Colon (tissue), 2 donors: ENCODE results near the gene TMIGD2.
"Not testable (repeated sequence)": the region's sequence is repeated elsewhere in the genome, so short reads cannot be mapped to it uniquely, and the experiment has no call there.

Experiments used
- FAIRE-seq: peaks from 2 replicates; lab custom pipeline; 2012; peaks lifted over from hg19 to GRCh38; lab: Jason Lieb, UNC
- donor health status: control.
- donor health status: control.

The TMIGD2 gene

DNA sequence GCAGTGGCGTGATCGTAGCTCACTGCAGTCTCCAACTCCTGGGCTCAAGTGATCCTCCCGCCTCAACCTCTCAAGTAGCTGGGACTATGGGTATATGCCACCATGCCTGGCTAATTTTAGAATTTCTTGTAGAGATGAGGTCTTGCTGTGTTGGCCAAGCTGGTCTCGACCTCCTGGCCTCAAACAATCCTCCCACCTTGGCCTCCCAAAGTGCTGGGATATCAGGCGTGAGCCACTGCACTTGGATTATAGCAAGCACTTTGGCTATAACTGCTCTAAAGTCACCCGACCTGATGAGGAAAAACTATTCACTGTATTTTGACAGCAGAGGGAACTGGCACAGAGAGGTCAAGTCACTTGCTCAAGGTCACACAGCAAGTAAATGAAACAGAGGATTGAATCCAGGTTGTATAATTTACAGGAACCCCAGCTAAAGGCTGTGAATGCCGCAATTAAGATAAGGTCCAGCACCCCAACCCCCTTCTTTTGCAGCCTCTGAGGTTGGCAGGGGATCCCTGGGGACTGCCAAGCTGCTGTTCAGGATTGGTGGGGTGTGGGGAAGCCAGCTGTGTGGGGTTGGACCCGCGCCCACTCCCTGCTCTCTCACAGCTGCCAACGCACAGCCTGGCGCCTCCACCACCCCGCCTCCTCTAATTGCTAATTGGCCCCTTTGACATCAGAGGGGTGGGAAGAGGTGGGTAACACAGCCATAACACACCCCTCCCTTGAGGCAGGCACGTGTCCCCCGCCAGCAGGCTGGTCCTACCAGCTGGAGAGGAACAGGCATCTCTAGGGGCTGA lies 6.0 kb downstream of the TMIGD2 start:
- FAIRE-seq = no peak

DNA sequence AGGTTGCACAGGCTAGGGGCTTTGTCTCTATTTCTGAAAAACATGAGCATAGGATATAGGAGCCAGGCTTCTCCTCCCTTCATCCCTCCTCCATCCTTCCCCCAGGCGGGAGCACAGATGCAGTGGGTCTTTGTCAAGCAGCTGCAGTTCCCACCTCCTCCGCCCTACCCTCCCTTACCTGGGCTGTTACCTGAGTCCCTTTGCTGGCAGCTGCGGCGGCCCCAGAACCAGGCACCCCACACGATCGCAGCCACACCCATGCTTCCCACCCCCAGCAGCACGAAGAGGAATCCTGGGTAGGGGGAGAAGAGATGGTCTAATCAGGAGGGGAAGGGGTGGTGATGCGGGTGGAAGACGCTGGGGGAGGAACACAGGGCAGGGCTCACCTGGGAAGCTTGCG lies 7.8 kb downstream of the TMIGD2 start:
- FAIRE-seq = no peak

DNA sequence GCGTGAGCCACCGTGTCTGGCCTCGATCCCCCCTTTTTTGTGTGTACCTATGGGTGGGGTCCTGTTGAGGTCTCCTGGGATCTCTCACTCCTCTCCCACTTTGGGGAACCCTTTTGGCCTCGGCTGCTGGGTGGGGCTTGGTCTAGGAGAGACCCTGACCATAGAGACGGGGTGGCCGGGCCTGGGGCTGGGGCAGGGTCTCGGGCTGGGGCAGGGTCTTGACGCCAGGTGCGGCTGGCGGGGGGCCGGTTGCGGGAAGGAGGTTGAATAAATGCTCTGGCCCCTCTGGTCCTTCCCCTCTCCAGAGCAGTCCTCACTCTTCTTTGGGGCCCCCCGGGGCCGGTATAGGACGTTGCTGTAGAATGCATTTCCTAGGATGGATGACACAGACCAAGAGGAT lies 9.7 kb downstream of the TMIGD2 start:
- FAIRE-seq = no peak

DNA sequence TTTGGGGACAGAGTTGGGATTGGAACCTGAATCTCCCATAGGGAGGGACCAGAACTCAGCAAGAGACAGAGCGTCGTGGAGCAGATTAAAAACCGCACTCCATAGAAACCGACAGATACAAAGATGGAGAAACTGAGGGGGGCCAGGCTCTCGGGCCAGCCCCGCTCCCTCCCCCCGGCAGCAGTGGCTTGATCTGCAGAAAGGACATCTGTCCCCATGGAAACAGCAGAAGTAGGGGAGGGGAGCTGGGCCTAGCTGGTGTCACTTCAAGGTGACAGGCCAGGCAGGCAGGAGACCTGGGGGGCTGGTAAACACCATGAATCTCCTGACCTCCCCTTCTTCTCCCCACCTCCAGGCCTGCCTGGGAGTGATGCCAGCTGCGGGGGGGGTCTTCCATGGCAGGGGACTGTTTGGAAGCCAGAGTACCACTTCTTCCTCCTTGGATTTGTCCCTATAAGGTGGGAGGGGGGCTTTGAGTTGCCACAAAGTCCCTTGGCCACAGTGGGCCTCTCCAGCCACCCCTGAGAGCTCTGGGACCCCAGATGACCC lies 10.9 kb downstream of the TMIGD2 start:
- no peak for FAIRE-seq

DNA sequence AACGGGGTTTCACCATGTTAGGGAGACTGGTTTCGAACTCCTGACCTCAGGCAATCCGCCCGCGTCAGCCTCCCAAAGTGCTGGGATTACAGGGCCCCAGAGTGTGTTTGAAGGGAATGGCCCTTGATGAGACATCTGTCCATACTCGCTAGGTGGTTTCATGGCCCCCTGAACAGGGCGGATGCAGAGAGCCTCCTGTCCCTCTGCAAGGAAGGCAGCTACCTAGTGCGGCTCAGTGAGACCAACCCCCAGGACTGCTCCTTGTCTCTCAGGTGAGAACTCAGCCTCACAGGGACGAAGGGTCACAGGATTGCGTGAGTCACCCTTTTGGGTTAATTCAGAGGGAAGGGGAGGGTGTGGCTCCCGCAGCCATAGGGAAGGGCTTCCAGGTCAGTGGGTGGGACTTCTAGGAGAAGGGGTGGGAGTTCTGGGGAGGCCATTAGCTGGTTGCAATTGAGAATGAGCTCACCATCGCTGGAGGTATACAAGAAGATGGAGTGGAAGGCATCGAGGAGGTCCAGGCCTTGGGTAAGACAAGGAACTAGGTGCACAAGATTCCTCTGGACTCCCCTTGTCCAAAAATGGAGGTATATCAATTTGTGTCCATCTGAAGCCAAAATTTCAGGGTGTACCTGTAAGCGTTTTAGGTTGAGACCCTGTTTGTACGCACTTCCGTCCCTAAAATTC lies 14.0 kb downstream of the TMIGD2 start:
- no peak for FAIRE-seq

DNA sequence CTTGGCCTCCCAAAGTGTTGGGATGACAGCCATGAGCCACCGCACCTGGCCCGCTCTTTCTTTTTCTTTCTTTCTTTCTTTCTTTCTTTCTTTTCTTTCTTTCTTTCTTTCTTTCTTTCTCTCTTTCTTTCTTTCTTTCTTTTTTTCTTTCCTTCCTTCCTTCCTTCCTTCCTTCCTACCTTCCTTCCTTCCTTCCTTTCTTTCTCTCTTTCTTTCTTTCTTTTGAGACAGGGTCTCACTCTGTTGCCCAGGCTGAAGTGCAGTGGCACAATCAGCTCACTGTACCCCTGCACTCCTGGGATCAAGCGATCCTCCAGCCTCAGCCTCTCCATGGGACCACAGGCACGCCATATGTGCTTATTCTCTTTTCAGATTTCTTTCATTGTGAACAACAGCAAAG lies 16.0 kb downstream of the TMIGD2 start:
- not testable (repeated sequence) for FAIRE-seq

DNA sequence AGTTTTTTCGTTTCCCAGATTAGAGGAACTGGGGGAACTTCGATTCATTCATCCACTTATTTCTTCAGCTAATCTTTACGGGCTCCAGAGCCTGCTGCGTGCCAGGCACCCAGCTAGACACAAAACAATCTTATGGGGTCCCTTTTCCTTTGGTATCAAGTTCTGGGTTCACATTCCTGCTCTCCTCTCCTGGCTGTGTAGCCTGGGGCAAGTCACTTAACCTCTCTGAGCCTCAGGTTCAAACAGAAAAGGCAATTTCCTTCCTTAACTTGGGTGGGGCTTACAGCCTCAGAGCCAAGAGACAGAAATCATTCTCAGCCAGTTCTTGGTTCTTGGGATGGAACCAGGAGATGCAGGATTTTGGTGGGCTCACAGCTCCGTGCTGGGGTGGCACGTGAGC lies 17.2 kb downstream of the TMIGD2 start:
- no peak for FAIRE-seq

DNA sequence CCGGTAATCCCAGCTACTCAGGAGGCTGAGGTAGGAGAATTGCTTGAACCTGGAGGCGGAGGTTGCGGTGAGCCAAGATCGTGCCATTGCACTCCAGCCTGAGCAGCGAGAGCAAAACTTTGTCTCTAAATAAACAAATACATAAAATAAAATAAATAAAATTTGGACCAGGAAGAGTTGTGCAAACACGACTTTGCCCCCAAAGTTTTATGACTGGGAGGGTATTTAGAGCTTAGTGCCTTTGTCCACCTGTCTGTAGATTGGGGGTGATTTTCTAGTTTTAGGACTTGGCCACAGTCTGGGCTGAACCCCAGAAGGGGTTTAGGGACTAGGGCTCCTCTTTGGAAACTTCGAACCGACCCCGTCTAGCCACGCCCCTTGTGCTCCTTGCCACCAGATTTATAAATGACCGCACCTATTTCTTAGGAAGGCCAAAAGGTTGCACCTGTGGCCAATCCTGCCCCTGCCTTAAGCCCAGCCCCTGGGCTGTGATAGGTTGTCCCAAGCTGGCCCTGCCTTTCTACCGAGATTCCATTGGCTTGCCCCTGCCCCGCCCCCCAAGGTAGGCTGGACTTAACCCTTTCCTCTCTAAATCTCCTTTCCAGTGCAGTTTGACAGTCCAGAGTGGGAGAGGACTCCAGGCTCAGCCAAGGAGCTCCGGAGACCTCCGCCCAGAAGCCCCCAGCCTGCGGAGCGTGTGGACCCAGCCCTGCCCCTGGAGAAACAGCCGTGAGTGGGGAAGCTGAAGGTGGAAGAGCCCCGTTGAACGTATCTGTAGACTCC lies 17.8 kb downstream of the TMIGD2 start:
- FAIRE-seq = no peak

DNA sequence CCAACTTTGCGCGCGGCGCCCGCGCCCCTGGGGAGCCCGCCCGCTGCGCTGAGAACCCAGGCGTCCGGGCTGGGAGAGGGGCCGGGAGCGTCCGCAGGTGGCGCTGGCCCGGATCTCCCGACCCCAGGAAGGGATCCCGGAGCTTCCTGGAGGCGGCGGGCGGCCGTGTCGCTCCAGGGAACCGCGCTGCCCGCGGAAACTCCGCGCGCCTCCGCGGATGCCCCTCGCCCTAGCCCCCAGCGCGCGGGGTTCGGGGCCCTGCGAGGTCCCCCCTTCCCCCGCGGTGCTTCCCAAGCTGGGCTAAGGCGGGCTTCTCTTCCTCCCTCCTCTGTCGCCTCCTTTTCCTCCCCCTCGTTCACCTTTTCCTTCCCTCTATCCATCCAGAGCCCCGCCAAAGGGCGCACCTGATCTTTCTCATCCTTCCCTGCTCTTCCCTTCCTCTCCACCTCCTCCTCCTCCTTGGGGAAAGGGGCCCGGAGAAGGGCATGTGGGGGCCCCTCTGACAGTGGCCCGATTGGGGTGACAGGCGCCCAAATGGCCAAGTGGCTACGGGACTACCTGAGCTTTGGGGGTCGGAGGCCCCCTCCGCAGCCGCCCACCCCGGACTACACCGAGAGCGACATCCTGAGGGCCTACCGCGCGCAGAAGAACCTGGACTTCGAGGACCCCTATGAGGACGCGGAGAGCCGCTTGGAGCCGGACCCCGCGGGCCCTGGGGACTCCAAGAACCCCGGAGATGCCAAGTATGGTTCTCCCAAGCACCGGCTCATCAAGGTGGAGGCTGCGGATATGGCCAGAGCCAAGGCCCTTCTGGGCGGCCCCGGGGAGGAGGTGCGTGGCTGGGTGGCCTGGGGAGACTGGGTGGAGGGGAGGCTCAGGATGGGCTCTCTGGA lies 22.4 kb downstream of the TMIGD2 start:
- no peak for FAIRE-seq

DNA sequence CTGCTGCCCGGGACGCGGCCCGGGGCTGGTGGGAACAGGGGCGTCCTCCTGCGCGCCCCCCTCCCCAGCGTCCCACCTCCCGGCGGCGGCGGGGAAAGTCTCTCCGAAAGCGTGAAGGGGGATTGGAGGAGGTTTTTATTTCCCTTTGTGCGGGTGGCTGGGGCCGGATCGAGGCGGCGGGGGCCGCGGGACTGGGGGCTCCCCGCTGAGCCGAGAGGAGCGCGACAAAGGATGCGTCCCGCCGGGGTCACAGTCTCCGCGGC lies 23.0 kb downstream of the TMIGD2 start:
- FAIRE-seq = no peak

DNA sequence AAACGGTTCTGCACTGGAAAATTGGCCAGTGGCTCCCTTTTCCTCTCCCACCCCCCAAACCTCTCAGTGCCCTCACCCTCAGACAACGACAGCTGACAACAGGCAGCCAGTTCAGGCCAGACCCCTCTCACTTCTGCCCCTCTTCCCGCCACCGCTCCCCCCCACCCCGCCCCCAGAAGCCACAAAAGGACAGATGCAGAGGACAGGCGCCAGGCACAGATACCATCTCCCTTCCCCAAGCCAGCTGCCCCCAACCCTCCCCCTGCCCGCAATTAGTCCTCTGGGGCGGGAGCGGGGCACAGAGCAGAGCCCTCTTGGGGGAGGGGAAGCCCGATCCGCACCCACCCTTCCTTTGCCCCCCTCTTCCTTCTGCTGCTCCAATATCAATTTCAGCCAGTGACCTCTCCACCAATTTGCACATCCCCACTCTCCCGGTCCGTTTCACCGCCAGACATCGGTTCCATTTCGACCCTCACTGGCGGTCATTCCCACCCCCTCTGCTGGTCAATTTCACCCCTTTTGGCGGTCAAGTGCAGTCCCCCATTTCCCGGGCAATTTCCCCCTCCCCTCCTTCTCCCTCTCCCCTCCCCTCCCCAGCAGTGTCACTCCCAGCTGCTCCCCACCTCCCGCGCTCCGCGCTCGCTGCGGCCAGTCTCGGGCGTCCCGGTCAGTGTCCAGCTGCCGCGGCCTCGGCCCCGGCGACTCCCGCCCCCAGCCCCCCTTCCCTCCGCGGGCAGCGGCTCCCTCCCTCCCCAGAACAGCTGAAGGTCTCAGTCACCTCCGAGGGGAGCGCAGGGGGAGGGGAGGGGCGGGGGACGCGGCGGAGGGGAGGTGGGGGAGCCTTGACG lies 23.5 kb downstream of the TMIGD2 start, which contains the start of gene SHD:
Gene SHD, plus strand, starts transcription at position 848 of the 848 bp plus-strand sequence. CDS start 798 bp downstream, outside the sequence.
- FAIRE-seq = no peak

DNA sequence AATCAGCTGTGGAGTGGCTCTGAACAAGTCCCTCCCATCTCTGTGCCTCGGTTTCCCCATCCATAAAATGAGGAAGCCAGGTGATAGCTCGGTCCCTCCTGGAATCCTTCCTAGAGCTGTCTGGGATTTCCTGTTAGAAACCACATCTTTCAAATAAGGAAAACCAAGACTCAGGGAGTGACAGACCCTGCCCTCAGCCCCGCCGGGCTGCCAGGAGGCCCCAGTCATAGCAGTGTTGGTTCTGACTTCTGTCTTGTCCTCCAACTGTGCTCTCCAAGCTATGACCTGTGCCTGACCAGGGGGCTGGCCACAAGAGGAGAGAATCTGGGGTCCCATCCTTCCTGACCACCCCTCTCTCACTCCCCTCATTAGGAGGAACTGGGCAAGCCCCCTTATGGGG lies 24.2 kb downstream of the TMIGD2 start:
- FAIRE-seq = no peak

DNA sequence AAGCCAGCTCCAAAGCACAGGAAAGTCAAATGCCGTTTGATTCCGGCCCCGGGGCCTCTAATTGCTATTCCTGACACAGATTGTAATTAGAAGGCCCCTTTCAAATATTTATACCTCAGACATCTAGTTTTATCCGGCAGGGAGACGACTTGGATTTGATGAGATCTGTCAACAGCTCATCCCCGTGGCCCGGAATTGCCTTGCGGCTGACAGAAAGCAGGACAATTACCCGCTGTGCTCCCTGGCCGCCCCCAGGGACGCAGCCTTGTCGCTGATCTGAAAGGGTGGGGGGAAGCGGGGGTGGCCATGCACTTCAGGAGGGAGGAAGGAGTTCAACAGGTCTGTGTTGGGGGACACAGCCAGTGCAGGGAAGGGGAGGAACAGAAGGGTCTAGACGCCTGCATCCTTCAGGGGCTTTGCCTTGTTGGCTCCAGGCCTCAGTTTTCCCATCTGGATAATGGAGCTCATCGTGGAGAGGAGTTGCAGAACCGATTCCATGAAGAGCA lies 24.9 kb downstream of the TMIGD2 start:
- no peak for FAIRE-seq

DNA sequence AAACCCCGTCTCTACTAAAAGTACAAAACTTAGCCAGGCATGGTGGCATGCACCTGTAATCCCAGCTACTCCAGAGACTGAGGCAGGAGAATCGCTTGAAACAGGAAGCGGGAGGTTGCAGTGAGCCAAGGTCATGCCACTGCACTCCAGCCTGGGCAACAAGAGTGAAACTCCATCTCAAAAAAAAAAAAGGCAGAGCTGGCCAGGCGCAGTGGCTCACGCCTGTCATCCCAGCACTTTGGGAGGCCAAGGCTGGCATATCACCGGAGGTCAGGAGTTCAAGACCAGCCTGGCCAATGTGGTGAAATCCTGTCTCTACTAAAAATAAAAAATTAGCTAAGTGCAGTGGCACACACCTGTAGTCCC lies 27.9 kb downstream of the TMIGD2 start:
- FAIRE-seq = not testable (repeated sequence)

DNA sequence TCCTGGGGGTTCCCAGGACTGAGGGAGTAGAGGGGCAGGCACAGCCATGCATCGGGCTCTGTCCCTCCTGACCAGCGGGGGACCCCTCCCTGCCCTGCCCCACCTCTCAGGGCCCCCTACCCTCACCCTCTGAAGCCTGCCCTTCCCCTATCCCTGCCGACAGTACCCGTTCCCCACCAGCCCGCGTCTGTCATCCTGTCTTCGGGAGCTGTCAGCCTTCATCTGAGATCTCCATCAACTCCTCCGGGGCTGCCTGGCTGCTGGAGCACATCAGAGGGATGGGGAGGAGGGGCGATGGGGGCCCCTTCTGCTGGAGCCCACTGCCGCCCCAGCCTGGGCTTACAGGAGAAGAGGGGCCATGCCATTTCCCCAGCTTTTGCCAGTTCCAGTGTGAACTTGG lies 29.3 kb downstream of the TMIGD2 start:
- FAIRE-seq = no peak

DNA sequence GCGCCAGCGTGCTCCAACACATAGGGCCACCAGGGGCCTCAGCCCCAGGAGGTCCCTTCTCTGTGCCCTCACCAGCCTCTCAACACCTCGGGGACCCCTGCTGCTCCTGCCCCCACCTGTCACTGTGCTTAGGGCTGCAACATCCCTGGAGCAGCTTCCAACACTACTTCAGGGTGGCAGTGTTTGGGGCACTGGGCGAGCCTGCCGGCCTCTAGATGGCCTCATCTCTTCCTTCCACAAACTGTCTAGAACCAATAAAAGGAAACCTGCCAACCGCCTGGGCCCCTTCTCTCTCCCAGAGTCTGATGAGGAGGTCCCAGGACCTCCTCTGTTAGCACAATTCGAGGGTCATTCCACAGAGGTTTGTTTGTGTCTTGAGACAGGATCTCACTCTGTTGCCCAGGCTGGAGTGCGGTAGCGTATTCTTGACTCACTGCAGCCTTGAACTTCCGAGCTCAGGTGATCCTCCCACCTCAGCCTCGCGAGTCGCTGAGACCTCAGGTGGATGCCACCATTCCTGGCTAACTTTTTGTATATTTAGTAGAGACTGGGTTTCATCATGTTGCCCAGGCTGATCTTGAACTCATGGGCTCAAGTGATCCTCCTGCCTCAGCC lies 33.3 kb downstream of the TMIGD2 start:
- FAIRE-seq = no peak

DNA sequence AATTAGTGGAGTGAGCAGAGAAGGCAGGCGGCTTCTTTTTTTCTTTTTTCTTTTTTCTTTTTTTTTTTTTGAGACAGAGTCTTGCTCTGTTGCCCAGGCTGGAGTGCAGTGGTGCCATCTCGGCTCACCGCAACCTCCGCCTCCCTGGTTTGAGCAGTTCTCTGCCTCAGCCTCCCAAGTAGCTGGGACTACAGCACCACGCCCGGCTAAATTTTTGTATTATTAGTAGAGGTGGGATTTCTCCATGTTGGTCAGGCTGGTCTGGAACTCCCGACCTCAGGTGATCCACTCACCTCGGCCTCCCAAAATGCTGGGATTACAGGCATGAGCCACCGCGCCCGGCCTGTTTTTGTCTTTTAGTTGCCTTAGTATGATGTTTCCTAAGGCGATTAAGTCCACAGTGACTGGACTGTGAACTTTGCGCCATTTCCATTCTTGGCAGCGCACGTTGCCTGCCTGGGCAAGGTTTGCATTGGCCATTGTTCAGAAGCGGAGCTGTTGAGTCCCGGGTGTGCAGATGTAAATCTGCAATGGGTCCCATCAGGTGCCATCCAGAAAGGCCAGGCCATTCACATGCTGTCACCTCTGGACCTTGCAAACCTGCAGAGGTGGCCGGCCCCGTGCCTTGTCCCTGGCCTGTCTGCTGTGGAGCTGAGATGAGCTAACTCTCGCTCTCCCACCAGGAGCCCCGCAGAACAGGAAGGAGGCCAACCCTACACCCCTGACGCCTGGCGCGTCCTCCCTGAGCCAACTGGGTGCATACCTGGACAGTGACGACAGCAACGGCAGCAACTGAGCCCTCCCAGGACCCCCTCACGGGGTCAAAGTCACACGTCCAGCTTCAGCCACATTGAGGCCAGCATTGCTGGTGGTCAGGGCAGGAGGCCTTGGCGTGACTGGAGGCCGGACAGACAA lies 34.0 kb downstream of the TMIGD2 start:
- no peak for FAIRE-seq

DNA sequence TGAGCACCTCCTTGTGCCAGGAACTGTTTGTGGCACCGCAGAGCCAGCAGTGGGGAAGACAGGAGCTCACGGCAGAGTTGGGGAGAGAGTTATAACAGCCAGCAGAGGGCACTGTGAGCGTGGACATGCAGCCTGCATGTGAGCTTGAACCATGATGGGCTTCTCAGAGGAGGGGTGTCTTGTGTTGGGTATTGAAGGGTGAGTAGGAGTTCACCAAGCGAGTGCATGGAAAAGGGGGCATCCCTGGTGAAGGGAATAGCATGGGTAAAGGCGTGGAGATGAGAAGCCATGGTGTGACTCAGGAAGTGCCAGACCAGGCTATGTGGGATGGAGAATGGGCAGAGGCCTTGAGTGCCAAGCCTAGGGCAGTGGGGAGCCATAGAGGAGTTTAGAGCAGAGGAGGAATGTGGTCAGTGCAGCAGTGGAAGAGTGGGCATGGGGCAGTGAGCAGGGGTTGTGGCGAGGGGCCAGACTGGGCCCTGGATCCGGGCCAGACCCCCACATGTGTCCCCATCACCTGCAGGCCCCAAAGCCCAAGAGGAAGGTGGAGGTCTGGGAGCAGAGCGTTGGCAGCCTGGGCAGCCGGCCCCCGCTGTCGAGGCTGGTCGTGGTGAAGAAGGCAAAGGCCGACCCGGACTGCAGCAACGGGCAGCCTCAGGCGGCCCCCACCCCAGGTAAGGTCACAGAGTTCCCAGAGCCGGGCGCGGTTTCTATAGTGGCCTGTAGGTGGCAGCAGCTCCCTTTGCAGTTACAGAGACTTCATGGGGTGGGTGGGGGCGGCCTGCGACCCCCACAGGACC lies 34.9 kb downstream of the TMIGD2 start:
- FAIRE-seq = no peak
